Measurements from ENCODE around the gene TBC1D3B.
"Not testable (repeated sequence)": the region's sequence is repeated elsewhere in the genome, so short reads cannot be mapped to it uniquely, and the experiment has no call there.

TBC1D3B gene

GRCh38 chr17:36176536-36176935 lies at the start of gene TBC1D3B:
Gene TBC1D3B, minus strand, starts transcription at chr17:36176636. Its CDS starts 1,586 bp downstream, at chr17:36175050.
- not testable (repeated sequence) for DNase-seq (ENCODE audit: low read depth, low spot score)

- DNase-seq (ENCODE audit: low read depth, low spot score): not testable (repeated sequence)
Observed at GRCh38 chr17:36222967-36223366, 46.5 kb upstream of the TBC1D3B start.

GRCh38 chr17:36221581-36222100 lies 45.2 kb upstream of the TBC1D3B start:
- DNase-seq (ENCODE audit: low read depth, low spot score): not testable (repeated sequence)

GRCh38 chr17:36220737-36221580 lies 44.5 kb upstream of the TBC1D3B start:
- DNase-seq (ENCODE audit: low read depth, low spot score): not testable (repeated sequence)

- not testable (repeated sequence) for DNase-seq (ENCODE audit: low read depth, low spot score)
Observed at GRCh38 chr17:36219556-36219955, 43.1 kb upstream of the TBC1D3B start.

GRCh38 chr17:36215406-36216308 lies 39.2 kb upstream of the TBC1D3B start:
- DNase-seq (ENCODE audit: low read depth, low spot score): not testable (repeated sequence)

GRCh38 chr17:36214918-36215317 lies 38.5 kb upstream of the TBC1D3B start:
- DNase-seq (ENCODE audit: low read depth, low spot score): no peak

- DNase-seq (ENCODE audit: low read depth, low spot score): no peak
Observed at GRCh38 chr17:36213695-36214094, 37.3 kb upstream of the TBC1D3B start.

- no peak for DNase-seq (ENCODE audit: low read depth, low spot score)
Observed at GRCh38 chr17:36212966-36213365, 36.5 kb upstream of the TBC1D3B start.

GRCh38 chr17:36212272-36212605 lies 35.8 kb upstream of the TBC1D3B start:
- no peak for DNase-seq (ENCODE audit: low read depth, low spot score)

- DNase-seq (ENCODE audit: low read depth, low spot score): not testable (repeated sequence)
Observed at GRCh38 chr17:36211484-36212271, 35.2 kb upstream of the TBC1D3B start.

- not testable (repeated sequence) for DNase-seq (ENCODE audit: low read depth, low spot score)
Observed at GRCh38 chr17:36210439-36211211, 34.2 kb upstream of the TBC1D3B start, which contains the start of gene CCL4L2. Gene CCL4L2, plus strand, starts transcription at chr17:36211063.

GRCh38 chr17:36209575-36209974 lies 33.1 kb upstream of the TBC1D3B start:
- no peak for DNase-seq (ENCODE audit: low read depth, low spot score)

- not testable (repeated sequence) for DNase-seq (ENCODE audit: low read depth, low spot score)
Observed at GRCh38 chr17:36207383-36207782, 30.9 kb upstream of the TBC1D3B start.

- DNase-seq (ENCODE audit: low read depth, low spot score): not testable (repeated sequence)
Observed at GRCh38 chr17:36206486-36206821, 30.0 kb upstream of the TBC1D3B start.

GRCh38 chr17:36205637-36206485 lies 29.4 kb upstream of the TBC1D3B start:
- no peak for DNase-seq (ENCODE audit: low read depth, low spot score)

- no peak for DNase-seq (ENCODE audit: low read depth, low spot score)
Observed at GRCh38 chr17:36204724-36205500, 28.5 kb upstream of the TBC1D3B start.

GRCh38 chr17:36203335-36203734 lies 26.9 kb upstream of the TBC1D3B start:
- no peak for DNase-seq (ENCODE audit: low read depth, low spot score)

GRCh38 chr17:36201506-36201905 lies 25.1 kb upstream of the TBC1D3B start:
- DNase-seq (ENCODE audit: low read depth, low spot score): not testable (repeated sequence)
